Right forelimb (tissue), 1 donor: Measurements from ENCODE around the gene VWDE.
A peak's percentile ranks its signal among the peaks of the same experiment; 100 is the strongest.
"Not testable (repeated sequence)": the region's sequence is repeated elsewhere in the genome, so short reads cannot be mapped to it uniquely, and the experiment has no call there.

Experiments
- DNase-seq: peaks from one replicate; pipeline ENCODE4 v3.0.0-alpha.2; 2018

The VWDE gene

DNA sequence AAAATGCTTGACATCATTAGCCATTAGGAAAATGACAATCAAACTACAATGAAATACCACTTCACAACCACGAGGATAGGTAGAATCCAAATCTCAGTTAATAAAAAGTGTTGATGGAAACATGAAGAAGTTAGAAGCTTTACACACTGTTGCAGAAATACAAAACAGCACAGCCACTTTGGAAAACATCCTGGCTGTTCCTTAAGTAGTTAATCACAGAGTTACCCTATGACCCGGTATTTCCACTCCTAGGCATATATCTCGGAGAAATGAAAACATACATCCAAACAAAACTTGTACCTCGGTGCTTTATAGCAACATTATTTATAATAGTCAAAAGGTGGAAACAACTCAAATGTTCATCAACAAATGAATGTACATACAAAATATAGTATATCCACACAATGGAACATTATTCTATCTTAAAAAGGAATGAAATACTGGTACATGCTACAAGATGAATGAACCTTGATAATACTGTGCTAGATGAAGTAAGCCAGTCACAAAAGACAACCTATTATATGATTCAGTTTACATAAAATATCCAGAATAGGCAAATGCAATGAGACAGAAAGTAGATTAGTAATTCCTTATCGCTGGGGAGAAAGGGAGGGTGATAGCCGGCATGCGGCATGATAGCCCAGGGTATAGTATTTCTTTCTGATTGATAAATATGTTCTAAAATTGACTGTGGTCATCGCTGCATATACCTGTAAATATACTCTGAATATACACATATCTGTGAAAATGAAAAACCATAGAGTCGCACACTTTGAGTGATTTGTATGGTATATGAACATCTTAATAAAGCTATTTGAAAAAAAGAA lies 1.9 kb downstream of the VWDE start:
- DNase-seq = no peak

DNA sequence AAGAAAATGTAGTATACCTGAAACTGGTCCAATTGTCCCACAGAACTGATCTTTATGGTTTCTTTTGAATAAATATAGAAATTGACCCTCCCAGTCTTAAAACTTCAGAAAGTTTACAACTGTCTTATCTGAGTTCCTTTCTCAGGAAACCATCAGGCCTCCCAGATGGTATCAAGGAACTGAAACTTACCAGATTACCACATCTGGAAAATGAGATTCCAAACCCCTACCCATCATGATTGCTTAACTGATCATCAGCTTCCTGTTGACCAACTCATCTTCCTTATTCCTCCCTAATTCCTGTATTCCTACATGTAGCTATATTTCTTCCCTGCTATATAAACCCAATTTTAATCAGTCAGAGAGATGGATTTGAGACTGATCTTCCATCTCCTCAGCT lies 5.5 kb downstream of the VWDE start:
- DNase-seq = no peak

DNA sequence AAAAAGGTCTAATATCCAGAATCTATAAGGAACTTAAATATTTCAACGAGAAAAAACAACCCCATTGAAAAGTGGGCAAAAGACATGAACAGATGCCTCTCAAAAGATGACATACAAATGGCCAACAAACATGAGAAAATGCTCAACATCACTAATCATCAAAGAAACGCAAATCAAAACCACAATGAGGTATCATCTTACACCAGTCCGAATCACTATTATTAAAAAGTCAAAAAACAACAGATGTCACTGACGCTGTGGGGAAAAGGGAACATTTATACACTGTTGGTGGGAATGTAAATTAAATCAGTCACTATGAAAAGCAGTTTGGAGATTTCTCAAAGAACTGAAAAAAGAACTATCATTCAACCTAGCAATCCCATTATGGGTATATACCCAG lies 6.0 kb downstream of the VWDE start:
- no peak for DNase-seq

DNA sequence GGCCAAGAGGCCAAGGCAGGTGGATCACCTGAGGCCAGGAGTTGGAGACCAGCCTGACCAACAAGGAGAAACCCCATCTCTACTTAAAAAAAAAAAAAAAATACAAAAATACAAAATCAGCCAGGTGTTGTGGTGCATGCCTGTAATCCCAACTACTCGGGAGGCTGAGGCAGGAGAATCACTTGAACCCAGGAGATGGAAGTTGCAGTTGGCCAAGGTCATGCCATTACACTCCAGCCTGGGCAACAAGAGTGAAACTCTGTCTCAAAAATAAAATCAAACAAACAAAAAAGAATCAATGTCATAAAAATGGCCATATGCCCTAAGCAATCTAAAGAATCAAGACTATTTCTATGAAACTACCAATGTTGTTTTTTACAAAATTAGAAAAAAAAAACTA lies 7.0 kb downstream of the VWDE start:
- DNase-seq = not testable (repeated sequence)

DNA sequence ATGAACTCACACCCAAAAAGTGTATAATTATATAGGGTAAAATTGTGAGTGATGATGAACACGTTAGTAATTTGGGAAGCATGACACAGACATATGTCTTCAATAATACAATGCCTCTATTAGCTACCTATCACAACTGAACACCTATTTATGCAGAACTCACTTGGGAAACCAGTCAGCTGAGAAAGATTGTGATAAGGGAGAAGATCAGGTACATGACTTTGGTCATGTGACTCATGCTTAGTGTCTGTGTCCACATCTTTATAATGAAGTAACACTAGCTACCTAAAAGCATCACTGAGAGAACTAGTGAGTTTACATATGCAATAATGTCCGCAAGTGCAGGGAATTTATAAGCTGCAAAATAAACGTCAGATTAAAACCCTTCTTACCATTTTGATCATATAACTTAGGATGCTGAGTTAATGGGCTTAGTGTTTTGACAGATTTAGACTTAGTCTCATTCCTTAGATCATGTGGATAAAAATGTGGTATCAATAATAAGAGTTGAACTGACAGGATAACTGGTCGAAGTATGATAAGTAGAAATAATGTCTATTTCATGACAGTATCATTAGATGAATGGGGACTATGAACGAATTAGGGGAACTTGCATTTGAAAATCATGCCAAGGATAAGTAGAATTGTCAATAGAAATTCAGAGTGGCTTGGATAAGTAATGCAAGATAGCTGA lies 11.6 kb downstream of the VWDE start:
- no peak for DNase-seq

DNA sequence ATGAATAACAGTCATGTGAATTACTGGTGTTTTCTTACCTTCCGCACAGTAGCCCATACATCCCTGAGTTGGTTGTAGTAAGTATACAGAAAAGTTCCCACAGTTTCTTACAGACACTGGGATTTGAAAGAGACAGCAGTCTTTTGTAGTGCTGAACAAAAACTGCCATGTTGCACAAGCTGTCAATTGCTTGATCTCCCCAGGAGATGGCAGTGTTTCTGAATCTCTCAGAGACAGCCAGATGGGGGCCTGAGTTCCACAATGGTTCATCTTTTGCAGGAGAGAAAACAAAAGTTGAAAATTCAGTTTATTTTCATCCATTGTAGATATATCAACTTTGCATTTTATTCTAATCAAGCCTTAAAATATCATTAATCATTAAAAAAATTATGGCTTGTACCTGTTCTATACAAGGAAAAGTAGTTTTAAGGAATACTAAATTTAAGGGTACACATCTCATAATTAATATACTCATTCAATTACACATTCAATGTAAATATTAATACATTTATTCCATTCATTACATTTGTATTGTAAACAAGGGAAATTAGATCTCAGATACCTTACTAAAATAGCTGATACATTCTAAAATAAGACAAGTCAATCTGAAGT lies 14.5 kb downstream of the VWDE start:
- no peak for DNase-seq

DNA sequence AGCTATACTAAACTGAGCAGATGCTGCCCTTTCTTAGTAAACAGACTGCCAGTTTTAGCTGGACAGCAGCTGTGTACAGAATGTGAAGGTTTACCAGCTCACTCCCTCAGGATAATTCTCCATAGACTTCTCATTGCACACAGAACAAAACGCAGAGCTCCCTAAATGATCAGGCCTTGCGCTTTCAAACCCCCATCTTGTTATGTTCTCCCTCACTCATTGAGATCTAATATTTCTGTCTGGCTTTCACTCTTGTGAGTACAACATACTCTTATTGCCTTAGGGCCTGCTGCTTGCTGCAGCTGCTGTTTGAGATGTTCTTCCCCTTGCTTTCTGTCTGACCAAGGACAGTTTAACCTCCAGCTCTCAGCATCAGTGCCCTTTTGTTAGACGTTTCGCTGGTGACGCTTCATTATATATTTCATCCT lies 17.3 kb downstream of the VWDE start:
- no peak for DNase-seq

DNA sequence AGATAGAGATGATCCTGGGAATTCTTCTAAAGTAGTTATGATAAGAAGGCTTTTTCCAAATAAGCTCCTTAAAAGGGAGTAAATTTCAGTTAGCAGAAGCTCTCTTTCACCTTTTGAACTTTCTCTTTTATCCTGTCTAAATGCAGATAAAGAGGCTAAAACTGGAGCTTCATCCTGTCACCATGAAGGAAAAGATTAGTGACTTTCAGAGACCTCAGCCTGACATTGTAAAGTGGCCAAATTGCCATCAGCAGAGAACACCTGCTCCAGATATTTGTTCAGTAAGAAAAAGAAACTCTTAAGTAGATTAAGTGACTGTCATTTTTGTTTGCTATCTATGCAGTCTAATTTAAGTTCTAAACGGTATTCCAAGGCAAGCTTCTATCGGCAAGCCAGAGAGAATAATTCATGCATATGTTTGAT lies 18.3 kb downstream of the VWDE start:
- no peak for DNase-seq

DNA sequence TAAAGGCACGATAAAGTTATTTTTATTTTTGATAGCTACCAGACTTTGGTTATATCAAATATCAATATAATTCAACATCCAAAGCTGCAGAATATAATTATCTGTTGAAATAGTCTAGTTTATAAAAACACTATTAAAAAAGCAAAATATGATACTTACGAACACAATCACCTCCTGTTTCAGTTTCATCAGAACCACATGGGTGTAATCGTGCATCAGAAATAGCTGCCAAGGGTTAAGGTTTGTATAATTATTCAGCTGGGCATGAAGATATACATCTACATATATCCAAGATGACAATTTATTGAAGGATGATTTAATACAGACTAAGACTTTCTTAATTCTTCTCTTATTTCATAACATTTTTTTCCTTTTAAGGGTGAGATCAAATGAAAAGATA lies 20.3 kb downstream of the VWDE start:
- DNase-seq = no peak

DNA sequence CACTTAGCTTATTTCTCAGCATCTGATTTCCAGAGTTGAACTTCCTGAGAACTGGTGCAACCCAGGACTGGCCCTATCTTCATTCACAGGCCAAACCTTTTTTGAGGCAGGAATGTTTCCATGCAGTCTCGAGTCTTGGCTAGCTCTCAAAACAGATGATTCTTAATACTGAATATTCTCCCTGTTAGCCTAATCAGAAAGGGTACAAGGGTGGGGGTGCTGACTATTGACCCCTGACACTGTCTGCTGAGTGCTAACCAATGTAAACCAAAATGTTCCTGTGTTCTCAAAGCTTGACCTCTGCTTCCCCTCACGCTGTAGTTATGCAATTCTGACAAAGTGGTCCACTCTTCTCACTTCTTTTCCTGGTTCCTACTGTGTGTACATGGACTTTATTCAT lies 25.3 kb downstream of the VWDE start:
- no peak for DNase-seq

DNA sequence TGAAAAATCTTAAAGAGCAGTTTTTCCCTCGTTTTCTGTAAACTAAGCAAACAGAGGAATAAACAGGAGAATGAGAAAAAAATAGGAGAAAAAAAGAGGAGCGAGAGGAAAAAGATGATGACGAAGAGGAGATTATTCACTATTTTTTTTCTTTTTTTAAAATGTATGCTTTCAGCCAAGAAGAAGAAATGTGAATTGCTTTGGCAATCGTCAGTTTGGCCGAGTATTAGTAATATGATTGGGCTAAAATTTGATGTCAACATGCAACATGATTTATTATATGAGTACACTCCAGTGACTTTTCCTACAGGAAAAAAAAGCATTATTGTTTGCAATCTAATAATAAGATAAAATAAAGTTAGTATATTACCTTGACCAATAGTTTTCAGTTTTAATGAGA lies 26.3 kb downstream of the VWDE start:
- DNase-seq = no peak

DNA sequence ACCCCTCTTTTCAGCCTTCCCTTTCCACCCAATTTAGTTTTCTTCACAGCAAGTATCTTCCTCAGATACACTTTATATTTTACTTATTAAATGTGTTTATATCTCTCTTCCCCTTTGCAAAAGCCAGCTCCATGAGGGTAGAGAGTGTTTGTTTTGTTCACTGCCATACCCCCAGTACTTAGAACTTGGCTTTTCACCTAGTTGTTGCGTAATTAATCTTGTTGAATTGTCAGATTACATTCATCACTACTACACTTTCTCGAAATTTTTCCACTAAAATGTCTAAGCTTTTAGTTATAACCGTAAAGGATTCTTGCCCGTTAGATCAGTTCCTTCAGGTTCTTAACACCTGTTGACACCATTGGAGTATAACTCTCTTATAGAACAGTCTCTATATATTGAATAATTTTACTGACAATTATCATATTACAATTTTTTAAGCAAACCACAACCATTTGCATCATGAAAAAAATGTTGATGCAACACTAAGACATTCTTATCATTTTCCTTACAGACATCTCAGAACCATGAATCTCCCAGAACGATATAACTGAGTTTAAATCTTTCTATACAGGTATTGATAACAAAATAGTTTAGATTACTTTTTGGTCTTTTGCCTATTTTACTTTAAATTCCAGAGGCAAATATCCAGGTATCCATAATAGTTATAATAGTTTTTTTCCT lies 29.9 kb downstream of the VWDE start:
- no peak for DNase-seq

DNA sequence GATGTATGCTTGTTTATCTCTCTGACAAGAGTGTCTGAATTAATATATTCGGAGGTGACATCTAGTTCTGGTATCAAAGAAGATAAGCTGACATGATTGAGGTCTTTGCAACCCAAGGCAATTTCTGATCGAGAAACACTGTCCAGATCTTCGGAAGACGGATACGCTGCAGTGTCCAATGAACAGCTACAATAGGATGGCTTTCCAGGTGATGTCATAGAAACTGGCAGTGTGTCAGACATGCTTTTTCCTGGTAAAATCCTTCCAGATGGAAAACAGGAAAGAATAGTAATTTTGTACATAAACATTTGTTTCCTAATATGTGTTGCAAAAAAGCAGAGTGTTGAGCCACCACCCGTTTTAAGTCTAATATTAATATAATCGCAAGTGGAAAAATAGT lies 33.4 kb downstream of the VWDE start:
- peak; percentile 54 for DNase-seq

DNA sequence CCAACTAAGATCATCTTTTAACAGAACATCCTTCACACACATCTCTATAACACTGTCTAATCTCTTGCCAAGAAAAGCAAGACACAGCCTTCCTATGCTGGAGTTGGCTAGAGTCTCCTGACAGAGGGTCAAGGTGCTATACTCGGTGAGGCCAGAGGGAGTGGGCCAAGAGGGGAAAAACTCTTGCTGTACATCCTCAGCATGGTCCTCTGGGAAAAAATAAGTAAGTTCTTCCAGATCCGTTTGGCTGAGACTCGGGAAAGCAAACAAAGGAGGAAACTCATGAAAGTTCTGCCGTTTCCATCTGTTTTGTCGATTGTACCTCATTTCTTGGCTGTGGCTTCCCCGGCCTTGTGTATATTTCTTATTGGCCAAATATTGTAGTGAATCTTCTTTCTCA lies 33.9 kb downstream of the VWDE start:
- DNase-seq = peak; percentile 75

DNA sequence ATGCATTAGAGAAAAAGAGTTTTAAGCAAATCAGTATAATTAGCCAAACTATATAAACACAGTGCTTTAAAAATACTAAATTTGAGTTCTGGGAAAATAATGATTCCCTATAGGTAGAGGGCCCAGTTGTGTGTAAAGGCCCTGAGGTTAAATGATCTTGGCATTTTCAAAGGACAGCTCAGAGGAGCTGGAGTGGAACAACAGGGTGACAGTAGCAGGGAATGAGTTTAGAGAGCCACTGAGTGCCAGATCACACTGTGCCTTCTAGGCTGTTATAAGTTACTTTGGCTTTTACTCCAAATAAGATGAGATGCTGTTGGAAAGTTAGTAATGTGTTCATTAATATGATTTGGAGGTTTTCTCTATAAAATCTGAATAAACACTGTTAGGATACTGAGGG lies 34.6 kb downstream of the VWDE start:
- no peak for DNase-seq

DNA sequence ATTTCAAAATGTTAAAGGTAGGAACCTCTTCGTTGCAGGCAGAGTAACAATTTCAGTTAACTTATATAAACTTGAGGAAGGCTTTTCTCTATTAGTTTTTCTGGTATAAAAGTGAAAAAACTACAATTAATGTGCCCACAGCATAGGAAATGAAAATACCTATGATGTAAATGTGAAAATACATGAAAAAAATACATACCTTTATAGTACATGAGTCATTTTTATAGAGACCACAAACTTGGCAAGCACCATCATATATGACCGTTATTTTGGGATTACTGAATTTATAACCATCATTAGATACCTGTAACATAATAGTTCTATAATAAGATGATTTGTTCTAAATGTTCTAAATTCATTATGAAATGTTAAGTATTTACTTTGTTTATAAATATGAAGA lies 42.7 kb downstream of the VWDE start:
- DNase-seq = no peak

DNA sequence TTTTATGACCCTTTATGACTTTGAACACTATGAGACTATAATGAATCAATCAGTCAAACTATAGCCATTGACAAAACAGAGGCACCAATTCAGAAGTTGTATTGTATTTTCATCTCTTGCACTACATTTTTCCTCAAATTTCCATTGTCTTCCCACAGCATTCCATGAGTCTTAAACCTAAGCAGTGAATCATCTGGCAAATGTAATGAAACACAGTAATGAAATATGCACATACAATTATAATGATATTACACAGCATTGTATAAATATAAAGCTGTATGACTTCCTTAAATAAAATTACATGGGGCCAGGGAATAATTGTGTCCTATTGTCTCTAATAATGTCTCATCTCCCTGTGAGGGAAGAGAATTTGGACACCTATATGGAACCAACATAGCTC lies 45.0 kb downstream of the VWDE start:
- no peak for DNase-seq

DNA sequence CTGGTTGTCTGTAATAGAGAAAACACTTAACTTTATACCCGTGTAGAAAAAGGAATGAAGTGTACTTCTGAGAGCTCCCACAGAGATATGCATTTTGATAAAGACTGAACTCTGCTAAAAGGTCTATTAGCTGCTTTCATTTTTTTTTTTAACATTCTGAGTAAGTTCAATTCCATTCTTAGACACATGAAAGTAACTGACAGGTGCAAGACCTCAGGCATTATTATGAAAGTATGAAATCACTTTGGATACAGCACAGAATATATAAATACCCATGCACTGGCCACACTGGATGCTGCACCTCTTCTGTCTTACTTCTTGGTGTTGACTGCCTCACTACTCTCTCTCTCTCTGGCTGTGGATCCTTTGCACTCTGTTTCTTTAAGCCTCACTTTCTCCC lies 46.2 kb downstream of the VWDE start:
- DNase-seq = no peak

DNA sequence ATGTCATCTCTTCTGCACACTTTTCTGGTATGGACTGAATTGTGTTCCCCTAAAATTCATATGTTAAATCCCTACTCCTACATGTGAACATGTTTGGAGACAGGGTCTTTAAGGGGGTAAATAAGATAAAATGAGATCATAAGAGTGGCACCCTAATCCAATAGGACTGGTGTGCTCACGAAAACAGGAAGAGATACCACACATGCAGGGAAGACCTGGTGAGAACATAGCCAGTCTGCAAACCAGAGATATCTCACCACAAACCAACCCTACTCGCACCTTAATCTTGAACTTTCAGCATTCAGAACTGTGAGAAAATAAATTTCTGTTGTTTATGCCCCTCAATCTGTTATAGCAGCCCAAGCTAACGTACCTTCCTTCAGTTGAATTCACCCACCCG lies 51.8 kb downstream of the VWDE start:
- DNase-seq = no peak

DNA sequence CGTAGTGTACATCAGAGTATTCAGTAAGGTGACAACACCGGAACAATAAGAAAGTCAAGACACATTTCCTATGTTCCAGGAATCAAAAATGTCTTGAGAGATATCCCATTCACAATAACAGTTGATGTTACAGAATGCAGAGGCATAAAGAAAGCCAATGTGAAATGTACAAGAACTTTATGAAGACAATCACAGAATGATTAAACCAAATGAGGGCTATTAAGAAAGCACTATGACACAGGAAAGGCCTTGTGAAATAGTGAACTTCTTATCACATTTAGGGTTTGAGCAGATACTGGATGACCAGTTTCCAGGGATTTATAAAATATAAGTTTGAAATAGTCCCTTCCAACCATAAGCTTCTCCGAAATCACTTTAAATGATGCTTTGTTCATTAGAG lies 52.7 kb downstream of the VWDE start:
- no peak for DNase-seq

DNA sequence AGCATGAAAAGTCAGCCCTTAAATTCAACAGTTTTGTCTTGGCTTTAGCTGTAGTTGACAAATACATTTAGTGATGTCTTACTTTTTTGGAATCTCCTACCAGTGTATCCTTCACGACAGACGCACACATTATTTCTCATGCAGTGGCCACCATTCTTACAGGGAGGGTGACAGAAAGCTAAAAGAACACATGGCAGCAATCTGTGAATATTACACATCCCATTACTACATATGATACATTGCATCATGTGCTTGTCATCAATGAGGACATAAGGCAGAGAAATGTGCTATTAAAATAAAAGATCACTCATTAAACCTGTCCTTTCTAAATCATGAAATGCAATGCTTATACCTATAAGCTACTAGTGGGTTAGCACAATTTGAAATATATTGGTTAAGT lies 66.6 kb downstream of the VWDE start:
- DNase-seq = no peak

DNA sequence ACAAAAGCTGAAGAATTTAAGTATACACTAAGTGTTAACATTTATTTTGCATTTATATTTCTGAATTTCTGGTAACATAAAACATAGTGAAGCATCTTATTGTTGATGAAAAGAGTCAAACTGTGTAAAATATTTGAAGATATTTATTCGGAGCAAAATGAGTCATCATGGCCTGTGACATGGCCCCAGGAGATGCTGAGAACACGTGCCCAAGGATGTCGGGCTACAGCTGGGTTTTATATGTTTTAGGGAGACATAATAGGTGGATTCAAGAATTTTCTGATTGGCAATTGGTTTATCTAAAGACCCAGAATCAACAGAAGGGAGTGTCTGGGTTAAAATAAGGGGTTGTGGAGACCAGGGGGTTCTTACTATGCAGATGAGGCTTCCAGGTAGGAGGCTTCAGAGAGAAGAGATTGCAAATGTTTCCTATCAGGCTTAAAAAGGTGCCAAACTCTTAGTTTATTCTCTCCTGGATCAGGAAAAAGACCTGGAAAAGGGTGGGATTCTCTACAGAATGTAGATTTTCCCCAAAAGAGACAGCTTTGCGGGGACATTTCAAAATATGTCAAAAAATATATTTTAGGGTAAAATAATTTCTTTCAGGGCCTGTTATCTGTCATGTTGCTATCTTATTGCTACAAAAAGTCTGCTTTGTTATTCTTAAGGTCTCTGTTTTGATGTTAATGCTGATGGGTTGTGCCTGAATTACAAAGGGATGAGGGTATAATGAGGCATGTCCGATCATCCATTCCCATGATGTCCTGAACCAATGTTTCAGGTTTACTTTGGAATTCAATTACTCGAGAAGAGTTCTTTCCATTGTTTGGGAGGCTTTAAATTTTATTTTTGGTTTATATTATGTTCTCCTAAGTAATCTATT lies 74.5 kb downstream of the VWDE start:
- no peak for DNase-seq

DNA sequence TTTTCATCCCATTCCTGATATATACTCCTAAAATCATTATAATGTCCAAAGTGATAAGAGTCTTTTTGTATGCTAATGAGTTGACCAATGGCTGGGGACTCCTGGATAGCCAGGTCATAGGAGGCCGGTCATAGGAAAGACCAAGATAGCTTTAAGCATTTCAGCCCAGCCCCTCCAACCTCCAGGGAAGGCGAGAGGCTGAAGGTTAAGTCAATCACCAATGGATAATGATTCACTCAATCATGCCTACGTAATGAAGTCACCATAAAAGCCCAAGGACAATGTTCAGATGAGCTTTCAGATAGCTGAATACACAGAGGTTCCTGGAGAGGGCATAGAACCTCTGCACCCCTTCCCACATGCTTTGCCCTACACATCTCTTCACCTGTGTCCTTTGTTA lies 75.7 kb downstream of the VWDE start:
- no peak for DNase-seq
